GM23338 (cell line): Measurements from ENCODE around the gene PRDX3.

Source experiments
- CREB1 ChIP-seq: fragments of 250-450 bp; sonication (Bioruptor Pico); IDR thresholded peaks from 2 replicates; pipeline ENCODE4 v1.5.0; 2020; ENCODE audit warnings: low read depth, mild to moderate bottlenecking, moderate library complexity
- CTCF ChIP-seq, 2 experiments: fragments of 200-600 bp in 1 of 2; sonication (generic) in 1 of 2; conservative IDR thresholded peaks; 2 replicates each; pipeline versions ENCODE4 v1.5.1 to v1.6.1; 2016 to 2017; ENCODE audit warnings: antibody characterized with exemption in 2 of 2, low read depth in 2 of 2, mild to moderate bottlenecking in 2 of 2, moderate library complexity in 1 of 2
- EZH2 ChIP-seq: fragments of 200-600 bp; sonication (generic); IDR thresholded peaks from one replicate; pipeline ENCODE4 v1.8.0; 2017; ENCODE audit warnings: antibody characterized with exemption, mild to moderate bottlenecking, low read depth; ENCODE audit not compliant: unreplicated experiment
- EZH2phosphoT487 ChIP-seq: fragments of 200-600 bp; sonication (generic); IDR thresholded peaks from one replicate; pipeline ENCODE4 v1.8.1; 2018; ENCODE audit warnings: antibody characterized with exemption; ENCODE audit not compliant: unreplicated experiment
- REST ChIP-seq: IDR thresholded peaks from one replicate; pipeline ENCODE4 v1.6.1; 2018; ENCODE audit warnings: antibody characterized with exemption; ENCODE audit not compliant: unreplicated experiment

- TF ChIP-seq REST (no peak), CTCF (conservative IDR thresholded peaks at IDR 0.05; ENCODE audit: low read depth in 2 of 2) (no peak), EZH2 (no peak), EZH2phosphoT487 (no peak), CREB1 (CRISPR knock-in tag) (no peak)
These were observed 25.6 kb downstream of the PRDX3 start for GRCh38 chr10:119153041-119153440.
